Heart left ventricle (tissue), 16 donors: ENCODE results near the gene JCHAIN. TPM values are rescaled to one million over a fixed set of nuclear protein-coding genes. Genes with fewer than 3 reads are reported as not detected.
"Not testable (repeated sequence)": the region's sequence is repeated elsewhere in the genome, so short reads cannot be mapped to it uniquely, and the experiment has no call there.

Experiments used
- ATAC-seq, 4 donors: fragments of 200-7000 bp; cut with Tn5 transposase; one replicate each; pipeline ENCODE4 v1.9.1; 2020 to 2022; ENCODE audit warnings: moderate library complexity in 4 of 4, mild to moderate bottlenecking in 3 of 4, moderate number of reproducible peaks in 1 of 4
- DNase-seq, 5 donors: peaks; one replicate each; pipeline ENCODE4 v3.0.0-alpha.2; 2020
- H3K27ac ChIP-seq, 12 donors: fragments of 200-600 bp; sonication (generic) in 4 of 12; one replicate each; pipeline versions ENCODE4 v1.5.0 to v1.8.0; 2016 to 2022; ENCODE audit warnings: mild to moderate bottlenecking in 2 of 12
- H3K27me3 ChIP-seq, 9 donors: fragments of 200-600 bp; sonication (generic) in 2 of 9; one replicate each; pipeline versions ENCODE4 v1.5.1 to v1.8.0; 2016 to 2022; ENCODE audit warnings: mild to moderate bottlenecking in 3 of 9
- H3K36me3 ChIP-seq, 9 donors: fragments of 200-600 bp; sonication (generic) in 2 of 9; one replicate each; pipeline versions ENCODE4 v1.5.0 to v1.8.0; 2018 to 2022; ENCODE audit warnings: mild to moderate bottlenecking in 2 of 9
- H3K4me1 ChIP-seq, 12 donors: fragments of 200-600 bp; sonication (generic) in 4 of 12; one replicate each; pipeline versions ENCODE4 v1.5.0 to v1.8.0; 2016 to 2022; ENCODE audit warnings: mild to moderate bottlenecking in 3 of 12
- H3K4me3 ChIP-seq, 12 donors: fragments of 200-600 bp; sonication (generic) in 4 of 12; one replicate each; pipeline versions ENCODE4 v1.5.0 to v1.8.0; 2017 to 2022; ENCODE audit warnings: mild to moderate bottlenecking in 9 of 12, moderate library complexity in 4 of 12
- H3K9me3 ChIP-seq, 12 donors: fragments of 200-600 bp; sonication (generic) in 4 of 12; one replicate each; pipeline versions ENCODE4 v1.5.0 to v1.8.0; 2016 to 2022; ENCODE audit warnings: mild to moderate bottlenecking in 1 of 12
- POLR2A ChIP-seq, 2 donors: fragments of 450-650 bp; IDR thresholded peaks; one replicate each; pipeline ENCODE4 v1.6.1; 2017; ENCODE audit warnings: antibody characterized with exemption in 2 of 2, mild to moderate bottlenecking in 2 of 2, moderate library complexity in 2 of 2
- WGBS, 4 donors: extraction: QIAGEN DNeasy Blood & Tissue Kit in 2 of 4; methylation state at CpG; one replicate each; pipeline versions ENCODE4 v1.1.5 to v1.1.7; 2013 to 2018; 5-methylcytosine and 5-hydroxymethylcytosine counted together
- intact Hi-C, 10 donors: fragments of 100-400 bp; cut with DNase I; formaldehyde crosslinking; loops; one replicate each; pipeline versions ENCODE4 v1.11.1 to v1.14.2; 2022
- polyA plus RNA-seq, 2 donors: library from polyadenylated mRNA; stranded (reverse); fragments of 200-250 nt; gene quantifications; one replicate each; pipeline ENCODE4 v1.2.3, GENCODE V29; 2013
- total RNA-seq, 9 donors: library from RNA; depleted of rRNA in 2 of 9; stranded (reverse); fragments of >200 nt in 2 of 9; fragmentation: NEBNext Ultra II Directional in 3 of 9; extraction: Animal tissue kit (Norgen Biotek cat#: 25700) in 3 of 9; gene quantifications; one replicate each; pipeline versions ENCODE4 v1.1.0 to v1.2.4, GENCODE V29; 2016 to 2023
- TF ChIP-seq, protein P1 (sequence below), 12 donors: fragments of 200-600 bp; sonication (generic) in 4 of 12; IDR thresholded peaks; one replicate each; pipeline versions ENCODE4 v1.5.0 to v1.8.0; 2018 to 2022; ENCODE audit warnings: antibody characterized with exemption in 12 of 12, mild to moderate bottlenecking in 5 of 12
- donor health status: ischemic (EF 13 %, LVEDD 7.1; RV severe dilation, severe dysfunction).
- donor health status: healthy with polysubstance abuse.
- donor health status: DM: no; HTN: yes; CAD: no.
- donor health status: DM: no; HTN: no; CAD: no.
- donor health status: ischemic (EF 25% LVEDD 6.9; RV normal size, moderate dysfunction).
- donor health status: ischemic (EF 25% LVEDD 5.7; RV mildly dilated, moderate dysfunction).
- donor health status: healthy.
- donor health status: DM: yes; HTN: yes; CAD: no.
- donor health status: ischemic (EF 35%, LVEDD 5.7; RV mildly dilated, moderate dysfunction).
- donor health status: nonischemic (EF 11% LVEDD 7.7; RV severe dilation, severe dysfunction).
- donor health status: DM: yes; HTN: yes; CAD: no.
- donor health status: PGD.
- donor health status: ischemic (EF 29% LVEDD 5.4; RV normal size, mild dysfunction).
- donor health status: nonischemic (EF 23%, LVEDD 6.1; RV moderate dilation, normal function).

The JCHAIN gene
- total and polyA plus RNA-seq, 11 donors, result 0.19 to 40.0 (median 4.8) TPM; not detected in 2

DNA sequence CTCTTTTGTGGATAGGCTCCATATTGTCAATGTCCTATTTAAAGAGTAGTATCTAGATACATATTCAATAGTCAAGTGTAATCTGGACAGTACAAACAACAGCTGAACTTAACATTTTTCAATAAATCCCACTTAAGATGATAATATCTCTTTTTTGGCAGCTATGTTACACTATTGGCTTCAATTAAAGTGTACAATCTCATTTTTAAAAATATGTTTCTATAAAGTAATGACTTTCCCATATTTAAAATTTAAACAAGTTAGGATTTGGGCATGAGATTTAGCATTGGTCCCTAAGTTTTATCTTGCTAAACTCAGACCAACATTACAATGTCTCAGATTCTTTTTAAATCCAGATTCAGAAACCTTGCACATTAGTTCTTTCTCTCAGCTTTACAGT lies 7.9 kb upstream of the JCHAIN start:
- Histone ChIP-seq H3K27ac (no peak overlapping the region), H3K4me3 (no peak overlapping the region), H3K36me3 (no peaks in the 10 kb centered on the region), H3K4me1 (no peaks in the 10 kb centered on the region), H3K27me3 (no peaks in the 10 kb centered on the region), H3K9me3 (no peaks in the 10 kb centered on the region)
- ATAC-seq (no peak), DNase-seq (no peak)
- TF ChIP-seq POLR2A (IDR thresholded peaks at IDR 0.05), result no peak
- TF ChIP-seq, protein P1, sequence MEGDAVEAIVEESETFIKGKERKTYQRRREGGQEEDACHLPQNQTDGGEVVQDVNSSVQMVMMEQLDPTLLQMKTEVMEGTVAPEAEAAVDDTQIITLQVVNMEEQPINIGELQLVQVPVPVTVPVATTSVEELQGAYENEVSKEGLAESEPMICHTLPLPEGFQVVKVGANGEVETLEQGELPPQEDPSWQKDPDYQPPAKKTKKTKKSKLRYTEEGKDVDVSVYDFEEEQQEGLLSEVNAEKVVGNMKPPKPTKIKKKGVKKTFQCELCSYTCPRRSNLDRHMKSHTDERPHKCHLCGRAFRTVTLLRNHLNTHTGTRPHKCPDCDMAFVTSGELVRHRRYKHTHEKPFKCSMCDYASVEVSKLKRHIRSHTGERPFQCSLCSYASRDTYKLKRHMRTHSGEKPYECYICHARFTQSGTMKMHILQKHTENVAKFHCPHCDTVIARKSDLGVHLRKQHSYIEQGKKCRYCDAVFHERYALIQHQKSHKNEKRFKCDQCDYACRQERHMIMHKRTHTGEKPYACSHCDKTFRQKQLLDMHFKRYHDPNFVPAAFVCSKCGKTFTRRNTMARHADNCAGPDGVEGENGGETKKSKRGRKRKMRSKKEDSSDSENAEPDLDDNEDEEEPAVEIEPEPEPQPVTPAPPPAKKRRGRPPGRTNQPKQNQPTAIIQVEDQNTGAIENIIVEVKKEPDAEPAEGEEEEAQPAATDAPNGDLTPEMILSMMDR (IDR thresholded peaks at IDR 0.05), result no peak
- intact Hi-C loops, result no loop called here

DNA sequence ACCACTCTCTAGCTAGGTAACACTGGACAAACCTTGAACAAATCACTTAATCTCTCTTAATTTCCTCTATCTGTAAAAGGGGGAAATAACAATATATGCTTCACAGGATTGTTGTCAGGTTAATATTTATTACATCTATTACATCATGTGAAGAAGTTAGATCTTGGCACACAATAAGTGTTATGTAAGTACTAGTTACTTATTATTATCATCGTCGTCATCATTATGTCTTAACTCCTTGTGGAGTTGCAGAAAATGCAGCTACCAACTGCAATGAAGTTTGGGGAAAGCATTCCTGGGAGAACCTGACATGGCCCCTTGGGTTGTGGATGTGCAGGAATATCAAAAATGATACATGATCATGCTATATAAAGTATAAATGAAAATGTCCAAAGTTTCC lies 4.8 kb upstream of the JCHAIN start:
- no peak for ATAC-seq
- 71 to 81% (median 76%) methylated on average over 2 of the region's 2 CpGs for WGBS, 4 donors
- TF ChIP-seq POLR2A (IDR thresholded peaks at IDR 0.05), result no peak
- TF ChIP-seq, protein P1 (IDR thresholded peaks at IDR 0.05), result no peak

DNA sequence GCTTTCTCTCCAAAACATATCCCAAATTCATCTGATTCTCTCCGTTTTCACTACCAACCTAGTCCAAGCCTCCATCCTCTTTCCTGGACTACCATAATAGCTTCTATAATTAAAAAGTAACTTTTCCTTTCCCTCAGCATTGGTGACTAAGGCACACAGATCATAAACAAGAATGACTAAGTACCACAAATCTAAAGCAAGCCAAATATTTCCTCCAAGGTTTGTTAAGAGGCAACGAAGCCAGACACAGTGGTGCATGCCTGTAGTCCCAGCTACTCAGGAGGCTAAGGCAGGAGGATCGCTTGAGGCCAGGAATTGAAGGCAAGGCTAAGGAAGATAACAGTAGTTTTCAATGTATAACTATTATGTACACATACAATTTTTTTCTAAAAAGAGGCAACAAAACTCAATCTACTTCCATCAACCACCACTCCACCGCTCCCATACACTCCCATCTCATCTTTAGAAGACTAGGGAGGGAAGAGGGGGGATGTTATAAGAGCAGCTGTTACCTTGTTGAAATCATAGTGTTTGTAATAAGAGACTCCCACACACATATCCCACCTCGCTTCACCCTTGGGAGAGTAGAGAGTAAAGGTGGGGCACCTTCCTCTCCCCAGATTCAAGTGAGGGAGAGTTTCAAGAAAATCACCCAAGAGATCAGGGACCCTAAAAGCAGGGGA lies 4.2 kb upstream of the JCHAIN start:
- Histone ChIP-seq H3K27me3 (no peaks in the 10 kb centered on the region), H3K36me3 (no peaks in the 10 kb centered on the region), H3K27ac (no peak overlapping the region), H3K4me3 (no peak overlapping the region), H3K4me1 (peaks cover 0 to 5% (median 0%) of the 10 kb centered on the region in 12 donors), H3K9me3 (no peaks in the 10 kb centered on the region)
- intact Hi-C loops, result no loop called here
- DNase-seq (no peak), ATAC-seq (no peak)
- no peak for TF ChIP-seq POLR2A (IDR thresholded peaks at IDR 0.05)
- TF ChIP-seq, protein P1 (IDR thresholded peaks at IDR 0.05), result no peak
- 76 to 84% (median 81%) methylated on average over 5 of the region's 5 CpGs for WGBS, 4 donors

More for the DNA sequence above, 4.8 kb upstream of the JCHAIN start:
- no peak overlapping the region for H3K4me3 ChIP-seq
- DNase-seq, result no peak
- H3K36me3 ChIP-seq, result no peaks in the 10 kb centered on the region
- intact Hi-C loops, result no loop called here
- no peaks in the 10 kb centered on the region for H3K9me3 ChIP-seq
- peaks cover 0 to 5% (median 0%) of the 10 kb centered on the region in 12 donors for H3K4me1 ChIP-seq
- H3K27ac ChIP-seq, result no peak overlapping the region
- no peaks in the 10 kb centered on the region for H3K27me3 ChIP-seq

DNA sequence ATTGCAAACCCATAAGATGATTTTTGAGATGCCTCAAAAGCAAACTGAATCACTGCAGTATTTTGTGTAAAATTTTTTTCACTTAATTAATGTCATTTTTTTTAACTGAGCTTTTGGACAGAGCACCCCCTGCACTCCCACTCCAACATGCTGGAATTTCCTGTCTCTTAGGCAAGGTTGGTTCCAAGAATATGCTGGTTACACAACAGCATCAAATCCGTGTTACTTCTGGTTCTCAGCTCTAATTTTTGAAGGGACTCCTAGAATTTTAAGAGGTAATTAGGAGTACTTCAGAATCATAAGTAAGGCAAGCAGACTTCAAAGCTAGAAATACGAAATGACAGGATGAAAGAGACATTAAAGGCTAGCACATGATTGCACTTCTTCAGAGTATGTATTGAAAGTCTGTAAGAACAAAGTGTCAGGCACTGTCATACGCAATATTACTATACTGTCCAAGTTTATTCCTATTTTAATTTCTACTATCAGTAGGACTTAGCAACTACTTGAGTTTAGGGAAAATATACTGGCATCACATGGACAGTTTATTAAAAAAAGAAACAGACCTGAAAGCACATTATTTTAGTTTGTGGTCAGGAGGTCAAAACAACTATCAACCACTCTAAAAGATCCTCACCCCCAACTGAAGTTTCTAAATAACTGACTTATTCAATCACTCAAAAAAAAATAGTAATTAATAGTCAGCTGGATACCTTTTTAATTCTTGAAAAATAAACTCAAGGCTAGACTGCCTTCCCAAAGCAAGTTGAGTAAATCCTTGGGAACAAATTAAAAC lies 1.6 kb upstream of the JCHAIN start:
- ATAC-seq, result peak in 1 of 4 donors; percentile 63

DNA sequence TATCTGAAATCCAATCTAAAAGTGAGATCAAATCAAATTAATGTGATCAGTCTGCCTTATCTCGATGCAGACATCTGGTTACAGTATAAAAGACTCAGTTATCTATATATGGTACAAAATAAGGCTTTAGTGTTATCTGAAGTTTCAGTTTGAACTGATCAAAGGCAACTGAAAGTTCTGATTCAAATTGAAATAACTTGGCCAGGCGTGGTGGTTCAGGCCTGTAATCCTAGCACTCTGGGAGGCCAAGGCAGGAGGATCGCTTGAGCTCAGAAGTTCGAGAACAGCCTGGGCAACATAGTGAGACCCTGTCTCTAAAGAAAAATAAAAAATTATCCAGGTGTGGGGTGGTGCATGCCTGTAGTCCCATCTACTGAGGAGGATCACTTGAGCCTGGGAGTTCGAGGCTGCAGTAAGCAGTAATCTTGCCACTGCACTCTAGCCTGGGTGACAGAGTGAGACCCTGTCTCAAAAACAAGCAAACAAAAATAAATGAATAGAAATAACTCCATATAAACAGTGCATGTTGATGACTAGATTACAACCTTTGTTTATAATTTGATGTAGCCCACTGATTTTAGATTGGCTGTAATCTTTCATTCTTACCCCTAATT lies 4.9 kb downstream of the JCHAIN start:
- H3K9me3 ChIP-seq, ATAC-seq, H3K27ac ChIP-seq, H3K4me3 ChIP-seq, H3K27me3 ChIP-seq, H3K36me3 ChIP-seq, DNase-seq, H3K4me1 ChIP-seq, intact Hi-C loops: not testable (repeated sequence)
- WGBS, 4 donors, result 88 to 95% (median 90%) methylated on average over 5 of the region's 5 CpGs

More for the DNA sequence above, 1.6 kb upstream of the JCHAIN start:
- no peak overlapping the region for H3K4me3 ChIP-seq
- DNase-seq, result no peak
- H3K4me1 ChIP-seq, result peaks cover 0 to 5% (median 0%) of the 10 kb centered on the region in 12 donors
- intact Hi-C loops, result no loop called here
- H3K36me3 ChIP-seq, result no peaks in the 10 kb centered on the region
- WGBS, 4 donors, result 40 to 49% (median 45%) methylated on average over 3 of the region's 3 CpGs
- no peaks in the 10 kb centered on the region for H3K27me3 ChIP-seq
- TF ChIP-seq POLR2A (IDR thresholded peaks at IDR 0.05), result no peak
- TF ChIP-seq, protein P1 (IDR thresholded peaks at IDR 0.05), result no peak
- H3K9me3 ChIP-seq, result no peaks in the 10 kb centered on the region
- H3K27ac ChIP-seq, result peak overlapping the region in 3 of 12 donors; percentile 24 to 53 (median 44)
